Activated T-helper 9 cell treated with anti-CD3 and anti-CD28 coated beads, Interleukin-2, amount 50 U/mL, for 16 hours (primary cell): Measurements from ENCODE around the gene GNAQ.

Experiments used
- DNase-seq: peaks from one replicate; pipeline ENCODE4 v3.0.0-alpha.2; 2020; ENCODE audit warnings: low read depth

GNAQ gene

GRCh38 chr9:78001946-78002731 lies 29.5 kb downstream of the GNAQ start:
- DNase-seq, result no peak

GRCh38 chr9:78000221-78000620 lies 31.4 kb downstream of the GNAQ start:
- no peak for DNase-seq

GRCh38 chr9:77999231-77999631 lies 32.4 kb downstream of the GNAQ start:
- DNase-seq, result no peak

DNA sequence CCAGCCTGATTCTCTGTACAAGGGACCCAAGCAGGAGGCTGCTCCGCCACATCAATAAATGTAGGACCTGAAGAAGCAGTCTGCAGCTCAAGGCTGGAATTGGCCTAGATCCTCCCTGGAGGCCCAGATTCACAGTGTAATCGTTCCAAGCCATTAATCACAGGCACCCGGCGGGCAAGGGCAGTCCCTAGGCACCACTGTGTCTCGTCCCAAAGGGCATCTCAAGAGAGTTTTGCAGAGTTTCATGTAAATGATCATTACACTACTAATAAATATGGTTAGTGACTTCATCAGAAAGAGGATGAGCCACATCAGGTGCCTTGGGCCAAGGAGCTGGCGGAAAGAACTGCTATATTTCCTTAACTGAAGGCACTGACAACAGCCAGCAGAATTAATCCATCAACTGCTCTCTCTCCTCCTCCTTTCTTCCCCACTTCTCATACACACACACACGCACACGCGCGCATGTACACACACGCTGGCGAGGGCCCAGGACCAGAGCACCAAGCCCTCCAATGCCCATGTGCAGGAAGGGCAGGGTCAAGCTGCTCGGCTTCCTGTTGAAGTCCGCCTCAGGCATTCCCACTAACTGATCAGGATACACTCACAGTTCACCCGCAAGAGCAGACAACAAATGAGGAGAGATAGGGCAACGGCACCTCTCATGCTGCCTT lies 33.9 kb downstream of the GNAQ start:
- DNase-seq, result no peak

DNA sequence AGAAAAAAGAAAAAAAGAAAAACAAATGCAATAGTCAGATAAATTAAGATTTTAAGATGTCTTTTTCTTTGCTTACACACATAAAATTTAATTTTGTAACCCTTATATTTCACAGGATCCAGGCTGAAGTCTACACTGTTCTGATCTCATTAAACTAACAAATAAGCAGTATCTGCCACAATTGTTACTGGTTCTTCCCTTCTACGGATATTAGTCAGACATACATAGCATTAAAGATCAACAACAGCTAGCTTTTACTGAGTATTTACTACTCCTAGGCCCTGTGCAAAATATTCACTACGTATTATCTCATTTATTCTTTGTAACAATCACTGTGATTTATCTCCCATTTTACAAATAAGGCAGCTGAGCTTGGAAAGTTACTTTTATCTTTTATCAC lies 34.9 kb downstream of the GNAQ start:
- no peak for DNase-seq

DNA sequence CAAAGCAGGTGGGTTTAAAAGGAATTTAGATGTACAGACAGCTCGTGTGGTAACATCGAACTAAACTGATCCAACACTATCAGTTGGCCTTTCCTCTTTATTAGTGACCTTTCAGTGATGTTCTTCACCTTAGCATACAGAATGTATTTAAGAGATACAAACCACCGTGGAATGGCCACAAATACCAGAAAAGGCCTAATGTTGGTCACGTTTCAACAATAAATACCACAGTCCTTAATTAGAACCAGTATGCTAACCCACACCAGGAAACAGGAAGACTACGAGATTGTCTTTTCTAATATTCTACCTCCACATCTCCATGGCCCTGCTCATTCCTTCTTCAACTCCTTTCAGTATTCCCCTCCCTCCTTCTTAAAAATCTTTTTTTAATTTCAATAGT lies 40.4 kb downstream of the GNAQ start:
- DNase-seq, result no peak

DNA sequence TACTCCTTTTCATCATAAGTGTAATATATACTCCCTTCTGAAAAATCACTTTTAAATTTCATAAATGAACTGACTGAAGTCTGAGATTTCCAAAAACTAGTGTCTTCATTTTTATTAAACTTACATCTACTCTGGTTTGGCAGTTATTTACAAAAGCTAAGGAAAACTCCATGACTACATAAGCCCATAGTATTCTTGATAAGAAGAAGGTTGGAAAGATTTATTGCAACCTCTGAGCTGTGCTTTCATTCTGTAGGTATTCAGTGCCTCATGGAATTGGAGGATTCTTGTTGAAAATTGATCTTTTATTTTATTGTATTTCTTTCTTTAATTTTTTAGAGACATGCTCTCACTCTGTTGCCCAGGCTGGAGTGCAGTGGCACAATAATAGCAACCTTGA lies 41.7 kb downstream of the GNAQ start:
- DNase-seq, result no peak

GRCh38 chr9:77989458-77989857 lies 42.2 kb downstream of the GNAQ start:
- DNase-seq, result no peak

- no peak for DNase-seq
Measured at GRCh38 chr9:77988630-77989029, 43.0 kb downstream of the GNAQ start.

GRCh38 chr9:77987880-77988525 lies 43.6 kb downstream of the GNAQ start:
- no peak for DNase-seq

DNA sequence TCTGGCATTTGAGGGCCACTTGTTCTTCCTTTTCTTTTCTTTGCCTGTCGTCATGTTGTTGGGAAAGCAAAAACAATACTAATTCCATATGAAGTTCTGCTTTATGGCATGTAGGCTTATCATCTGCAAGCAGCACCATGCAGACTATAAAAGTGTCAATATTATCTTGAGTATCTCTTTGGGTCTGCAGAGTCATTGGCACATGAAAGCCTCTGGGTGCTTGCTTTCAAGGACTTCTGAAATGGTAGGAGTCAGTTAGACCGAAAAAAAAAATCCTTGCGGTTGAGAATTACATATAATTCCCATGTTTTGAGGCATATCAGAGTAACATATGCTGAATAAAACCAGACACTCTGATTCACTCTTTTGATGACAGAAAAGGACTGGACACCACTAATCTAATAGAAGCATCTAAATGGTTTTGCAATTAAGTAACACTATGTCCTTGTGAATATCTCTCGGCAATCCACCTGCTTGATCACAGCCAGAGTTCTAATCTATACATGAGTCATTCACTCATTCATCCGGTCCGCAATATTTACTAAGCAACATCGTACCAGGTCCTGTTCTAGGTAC lies 44.4 kb downstream of the GNAQ start:
- DNase-seq, result no peak

DNA sequence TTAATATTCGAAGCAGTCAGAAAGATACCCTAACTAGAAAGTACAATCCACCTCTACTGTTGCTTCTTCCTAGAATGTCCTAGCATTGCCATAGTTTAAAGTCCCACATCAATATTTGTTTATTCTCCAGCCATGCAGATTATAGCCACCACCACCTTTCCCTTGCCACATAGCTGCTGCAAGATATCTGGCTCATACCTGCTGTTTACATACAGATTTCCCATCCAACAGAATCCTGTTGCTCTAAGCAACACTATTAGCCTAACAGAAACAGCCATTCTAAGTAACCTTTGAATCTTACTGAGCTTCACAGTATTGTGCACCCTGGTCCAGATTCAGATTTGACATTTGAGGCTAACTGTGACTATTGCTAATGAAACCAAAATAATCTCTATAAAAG lies 45.6 kb downstream of the GNAQ start:
- DNase-seq, result no peak

GRCh38 chr9:77983320-77983662 lies 48.3 kb downstream of the GNAQ start:
- no peak for DNase-seq

DNA sequence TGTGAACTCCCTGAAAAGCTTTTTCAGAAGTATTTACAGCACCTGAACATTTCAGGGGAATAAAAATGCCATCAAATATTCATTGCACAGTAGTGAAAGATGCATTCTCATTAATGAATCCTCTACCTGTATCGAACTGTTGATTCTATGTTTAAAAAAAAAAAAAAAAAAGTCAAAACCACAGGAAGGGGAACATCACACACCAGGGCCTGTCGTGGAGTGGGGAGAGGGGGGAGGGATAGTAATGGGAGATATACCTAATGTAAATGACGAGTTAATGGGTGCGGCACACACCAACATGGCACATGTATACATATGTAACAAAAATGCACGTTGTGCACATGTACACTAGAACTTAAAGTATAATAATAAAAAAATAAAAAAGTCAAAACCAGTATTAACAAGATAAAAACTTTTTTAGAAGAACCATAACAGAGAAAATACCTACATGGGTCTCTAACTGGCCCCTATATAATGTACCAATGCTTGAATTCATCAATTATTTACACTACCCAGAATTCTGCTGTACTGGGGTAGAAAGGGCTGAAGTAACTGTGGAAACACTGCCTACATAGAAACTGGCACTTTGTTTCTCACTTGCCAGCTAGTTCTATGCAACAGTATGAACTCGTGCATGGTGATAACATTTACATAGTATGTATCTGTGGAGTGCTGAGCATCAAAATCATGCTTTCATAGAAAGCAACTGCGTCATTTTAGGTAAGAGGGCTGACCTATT lies 48.9 kb downstream of the GNAQ start:
- DNase-seq, result no peak

DNA sequence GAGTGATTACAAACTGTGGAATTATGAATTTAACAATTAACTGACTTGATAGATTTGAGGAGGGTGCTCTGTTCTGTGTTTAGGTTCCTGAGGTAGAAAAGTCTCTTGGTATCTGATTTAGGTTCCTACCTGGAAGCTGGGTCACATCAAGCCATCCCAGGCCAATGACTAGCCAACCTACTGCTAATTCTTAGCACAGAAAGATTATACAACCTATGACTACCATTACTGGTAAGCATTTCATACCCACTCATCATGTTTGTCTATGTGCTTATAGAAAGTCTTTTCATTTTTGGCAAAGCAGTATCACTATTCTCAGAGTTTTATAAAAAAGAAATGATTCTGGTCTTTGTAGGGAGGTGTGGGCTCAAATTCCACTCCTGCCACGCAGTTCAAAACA lies 49.7 kb downstream of the GNAQ start:
- no peak for DNase-seq

DNA sequence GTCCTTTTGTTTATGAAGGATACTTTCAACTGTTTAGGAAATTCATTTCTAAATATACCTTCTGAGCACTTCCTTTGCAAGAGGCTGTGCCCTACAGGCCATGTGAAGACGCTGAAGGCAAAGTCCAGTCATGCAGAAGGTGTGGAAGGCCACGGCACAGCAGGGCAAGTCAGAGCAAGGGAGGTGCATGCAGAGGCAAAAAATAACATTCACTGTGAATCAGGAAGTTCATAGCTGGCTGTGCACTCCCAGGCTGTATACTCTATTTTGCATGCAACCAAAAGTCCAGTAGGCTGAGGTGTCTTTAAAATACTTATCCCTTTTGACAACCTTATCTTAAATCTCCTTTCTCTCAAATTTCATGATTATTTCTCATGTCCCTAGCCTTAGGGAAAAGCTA lies 50.3 kb downstream of the GNAQ start:
- DNase-seq, result no peak

- no peak for DNase-seq
Measured at GRCh38 chr9:77980622-77981021, 51.0 kb downstream of the GNAQ start.

DNA sequence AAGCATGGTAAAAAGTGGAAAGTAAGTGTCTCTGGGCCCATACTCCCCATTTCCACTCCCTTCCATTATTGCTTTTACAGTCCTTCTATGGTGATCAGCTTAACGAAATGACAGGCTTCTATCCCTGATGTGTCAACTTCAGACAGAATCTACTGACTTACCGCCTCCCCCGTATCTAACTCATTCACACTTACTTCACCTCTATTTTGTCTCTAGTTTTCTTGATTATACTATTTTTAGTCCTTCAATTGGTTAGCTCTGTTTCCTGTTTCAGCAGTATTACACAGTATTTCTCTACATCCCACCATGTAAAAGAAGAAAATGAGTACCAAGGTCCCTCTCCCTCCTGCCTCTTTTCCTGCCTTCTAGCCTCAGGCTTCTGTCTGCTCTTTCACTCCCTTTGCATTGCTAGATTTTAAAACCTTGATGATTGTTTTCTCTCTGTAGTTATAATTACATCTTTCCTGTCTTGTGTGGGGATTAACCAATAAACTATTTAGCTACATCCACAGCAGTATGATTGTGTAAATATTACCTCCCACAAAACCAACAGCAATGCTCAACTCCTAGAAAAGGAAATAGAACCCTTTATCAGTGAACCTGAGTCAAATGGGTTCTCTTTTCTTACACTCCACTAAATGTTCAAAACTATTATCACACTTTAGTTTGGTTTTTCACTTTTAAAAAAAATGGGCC lies 53.4 kb downstream of the GNAQ start:
- no peak for DNase-seq

- DNase-seq, result peak; percentile 8
Measured at GRCh38 chr9:77977210-77977611, 54.4 kb downstream of the GNAQ start.

GRCh38 chr9:77975806-77976205 lies 55.8 kb downstream of the GNAQ start:
- no peak for DNase-seq

- no peak for DNase-seq
Measured at GRCh38 chr9:77975036-77975435, 56.6 kb downstream of the GNAQ start.

DNA sequence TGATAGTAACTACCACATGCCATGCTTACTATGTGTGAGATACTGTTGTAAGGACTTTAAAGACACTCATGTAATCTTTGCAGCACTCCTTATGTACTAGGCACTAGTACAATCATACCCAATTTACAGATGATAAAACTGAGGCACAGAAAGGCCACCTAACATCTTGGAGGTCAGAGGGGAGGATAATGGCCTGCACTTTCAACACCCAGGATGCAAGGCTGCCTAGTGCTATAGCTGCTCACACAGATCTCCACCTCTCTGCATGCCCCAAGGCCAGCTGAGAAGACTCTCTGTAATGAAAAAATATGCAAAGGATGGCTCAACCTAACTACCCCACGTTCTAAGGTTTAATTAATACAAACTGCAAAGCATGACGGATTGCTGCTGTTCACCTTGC lies 57.2 kb downstream of the GNAQ start:
- no peak for DNase-seq
